SW480 (cell line): ENCODE measurements around the gene TOB2.
"Not testable (repeated sequence)": the region's sequence is repeated elsewhere in the genome, so short reads cannot be mapped to it uniquely, and the experiment has no call there.

Source experiments
- DNase-seq: peaks from one replicate; pipeline ENCODE4 v3.0.0-alpha.2; 2016; ENCODE audit warnings: low spot score

The TOB2 gene

GRCh38 chr22:41468381-41469217 lies 22.0 kb upstream of the TOB2 start, which contains the start of the genes ACO2 and PHF5A:
TSS of gene ACO2 (plus strand) at chr22:41469117. CDS start at chr22:41469147, 30 bp downstream.
TSS of gene PHF5A (minus strand) at chr22:41468692. CDS start at chr22:41468653, 39 bp downstream.
- peak; percentile 97 for DNase-seq

- no peak for DNase-seq
Measured at GRCh38 chr22:41461901-41462300, 15.3 kb upstream of the TOB2 start.

GRCh38 chr22:41460071-41460470 lies 13.5 kb upstream of the TOB2 start:
- not testable (repeated sequence) for DNase-seq

- DNase-seq, result peak; percentile 10
Measured at GRCh38 chr22:41459431-41459830, 12.8 kb upstream of the TOB2 start.

- no peak for DNase-seq
Measured at GRCh38 chr22:41458161-41458728, 11.6 kb upstream of the TOB2 start.

- peak; percentile 99 for DNase-seq
Measured at GRCh38 chr22:41448189-41448808, 1.7 kb upstream of the TOB2 start.

- DNase-seq, result peak; percentile 69
Measured at GRCh38 chr22:41447435-41448188, 1.0 kb upstream of the TOB2 start.

- peak; percentile 16 for DNase-seq
Measured at GRCh38 chr22:41446057-41446501, 522 bp downstream of the TOB2 start.

- DNase-seq, result peak; percentile 56
Measured at GRCh38 chr22:41445129-41446056, 1.2 kb downstream of the TOB2 start.

GRCh38 chr22:41444360-41445128 lies 2.1 kb downstream of the TOB2 start:
- DNase-seq, result peak; percentile 96

- no peak for DNase-seq
Measured at GRCh38 chr22:41442240-41442792, 4.3 kb downstream of the TOB2 start.

- DNase-seq, result not testable (repeated sequence)
Measured at GRCh38 chr22:41440511-41440910, 6.1 kb downstream of the TOB2 start.

GRCh38 chr22:41437198-41437597 lies 9.4 kb downstream of the TOB2 start:
- DNase-seq, result no peak

- DNase-seq, result no peak
Measured at GRCh38 chr22:41436322-41437113, 10.1 kb downstream of the TOB2 start.

GRCh38 chr22:41435560-41435959 lies 11.0 kb downstream of the TOB2 start:
- no peak for DNase-seq

- DNase-seq, result not testable (repeated sequence)
Measured at GRCh38 chr22:41434361-41435003, 12.1 kb downstream of the TOB2 start.

GRCh38 chr22:41433480-41433879 lies 13.1 kb downstream of the TOB2 start:
- not testable (repeated sequence) for DNase-seq

GRCh38 chr22:41431656-41432055 lies 14.9 kb downstream of the TOB2 start:
- no peak for DNase-seq

- no peak for DNase-seq
Measured at GRCh38 chr22:41429951-41430332, 16.7 kb downstream of the TOB2 start.
